ENCODE measurements around the gene DVL1.

The DVL1 gene

GRCh38 chr1:1306070-1306660, 43.1 kb downstream of the DVL1 start:
- Histone ChIP-seq H3K4me1 (ENCODE audit: insufficient read depth, low read length) (peaks cover 29% of the 10 kb centered on the region; the same call in 1 of the 2 replicates), H3K9ac (ENCODE audit: low read depth, low read length) (no peak overlapping the region; the same call in 1 of the 2 replicates)

GRCh38 chr1:1305300-1306069, 43.7 kb downstream of the DVL1 start:
- H3K9me3 ChIP-seq (ENCODE audit: control insufficient read depth, insufficient read depth, low read length), result no peaks in the 10 kb centered on the region; the same call in 1 of the 2 replicates
- peaks cover 29% of the 10 kb centered on the region; the same call in 1 of the 2 replicates for H3K4me1 ChIP-seq (ENCODE audit: insufficient read depth, low read length)
- peak overlapping the region; percentile 36; the same call in 1 of the 2 replicates for H3K9ac ChIP-seq (ENCODE audit: low read depth, low read length)
- no peaks in the 10 kb centered on the region for H3K36me3 ChIP-seq (ENCODE audit: insufficient read depth, low read length)

More at GRCh38 chr1:1306070-1306660, 43.1 kb downstream of the DVL1 start:
- Histone ChIP-seq H3K9me3 (ENCODE audit: control insufficient read depth, insufficient read depth, low read length) (no peaks in the 10 kb centered on the region; the same call in 1 of the 2 replicates), H3K36me3 (ENCODE audit: insufficient read depth, low read length) (peaks cover 3% of the 10 kb centered on the region; the same call in 1 of the 2 replicates)

- Histone ChIP-seq H3K9ac (ENCODE audit: low read depth, low read length) (peak overlapping the region; percentile 36; the same call in 1 of the 2 replicates), H3K36me3 (ENCODE audit: insufficient read depth, low read length) (no peaks in the 10 kb centered on the region), H3K4me1 (ENCODE audit: insufficient read depth, low read length) (peaks cover 29% of the 10 kb centered on the region; the same call in 1 of the 2 replicates), H3K9me3 (ENCODE audit: control insufficient read depth, insufficient read depth, low read length) (no peaks in the 10 kb centered on the region; the same call in 1 of the 2 replicates)
These were observed 44.6 kb downstream of the DVL1 start for GRCh38 chr1:1304331-1305299.

- no peak overlapping the region for H3K9ac ChIP-seq (ENCODE audit: low read depth, low read length)
- H3K4me1 ChIP-seq (ENCODE audit: insufficient read depth, low read length), result peaks cover 29% of the 10 kb centered on the region; the same call in 1 of the 2 replicates
- H3K36me3 ChIP-seq (ENCODE audit: insufficient read depth, low read length), result no peaks in the 10 kb centered on the region
- H3K9me3 ChIP-seq (ENCODE audit: control insufficient read depth, insufficient read depth, low read length), result no peaks in the 10 kb centered on the region; the same call in 1 of the 2 replicates
These were observed 45.5 kb downstream of the DVL1 start for GRCh38 chr1:1303736-1304135.

GRCh38 chr1:1302951-1303509, 46.2 kb downstream of the DVL1 start:
- Histone ChIP-seq H3K9ac (ENCODE audit: low read depth, low read length) (no peak overlapping the region), H3K36me3 (ENCODE audit: insufficient read depth, low read length) (no peaks in the 10 kb centered on the region), H3K9me3 (ENCODE audit: control insufficient read depth, insufficient read depth, low read length) (no peaks in the 10 kb centered on the region; the same call in 1 of the 2 replicates), H3K4me1 (ENCODE audit: insufficient read depth, low read length) (peaks cover 29% of the 10 kb centered on the region; the same call in 1 of the 2 replicates)

GRCh38 chr1:1302006-1302430, 47.2 kb downstream of the DVL1 start:
- Histone ChIP-seq H3K4me1 (ENCODE audit: insufficient read depth, low read length) (peaks cover 29% of the 10 kb centered on the region; the same call in 1 of the 2 replicates), H3K9ac (ENCODE audit: low read depth, low read length) (no peak overlapping the region), H3K36me3 (ENCODE audit: insufficient read depth, low read length) (no peaks in the 10 kb centered on the region), H3K9me3 (ENCODE audit: control insufficient read depth, insufficient read depth, low read length) (no peaks in the 10 kb centered on the region; the same call in 1 of the 2 replicates)

GRCh38 chr1:1300352-1300739, 48.9 kb downstream of the DVL1 start:
- peaks cover 17% of the 10 kb centered on the region; the same call in 1 of the 2 replicates for H3K4me1 ChIP-seq (ENCODE audit: insufficient read depth, low read length)
- no peaks in the 10 kb centered on the region for H3K36me3 ChIP-seq (ENCODE audit: insufficient read depth, low read length)

GRCh38 chr1:1299686-1300351, 49.4 kb downstream of the DVL1 start:
- H3K9ac ChIP-seq (ENCODE audit: low read depth, low read length), result no peak overlapping the region
- no peaks in the 10 kb centered on the region for H3K9me3 ChIP-seq (ENCODE audit: control insufficient read depth, insufficient read depth, low read length)
- H3K36me3 ChIP-seq (ENCODE audit: insufficient read depth, low read length), result no peaks in the 10 kb centered on the region
- H3K4me1 ChIP-seq (ENCODE audit: insufficient read depth, low read length), result peaks cover 13% of the 10 kb centered on the region; the same call in 1 of the 2 replicates

More at GRCh38 chr1:1300352-1300739, 48.9 kb downstream of the DVL1 start:
- Histone ChIP-seq H3K9me3 (ENCODE audit: control insufficient read depth, insufficient read depth, low read length) (no peaks in the 10 kb centered on the region), H3K9ac (ENCODE audit: low read depth, low read length) (no peak overlapping the region)

GRCh38 chr1:1298861-1299685, 50.1 kb downstream of the DVL1 start:
- Histone ChIP-seq H3K9ac (ENCODE audit: low read depth, low read length) (no peak overlapping the region), H3K4me1 (ENCODE audit: insufficient read depth, low read length) (peaks cover 8% of the 10 kb centered on the region; the same call in 1 of the 2 replicates), H3K36me3 (ENCODE audit: insufficient read depth, low read length) (no peaks in the 10 kb centered on the region), H3K9me3 (ENCODE audit: control insufficient read depth, insufficient read depth, low read length) (no peaks in the 10 kb centered on the region)

GRCh38 chr1:1297802-1298424, 51.3 kb downstream of the DVL1 start:
- H3K4me1 ChIP-seq (ENCODE audit: insufficient read depth, low read length), result peaks cover under 1% of the 10 kb centered on the region; the same call in 1 of the 2 replicates
- no peaks in the 10 kb centered on the region for H3K9me3 ChIP-seq (ENCODE audit: control insufficient read depth, insufficient read depth, low read length)
- H3K9ac ChIP-seq (ENCODE audit: low read depth, low read length), result no peak overlapping the region
- no peaks in the 10 kb centered on the region for H3K36me3 ChIP-seq (ENCODE audit: insufficient read depth, low read length)

GRCh38 chr1:1296070-1297061, 52.9 kb downstream of the DVL1 start:
- no peaks in the 10 kb centered on the region for H3K36me3 ChIP-seq (ENCODE audit: insufficient read depth, low read length)
- H3K4me1 ChIP-seq (ENCODE audit: insufficient read depth, low read length), result peaks cover 3% of the 10 kb centered on the region; the same call in 1 of the 2 replicates
- no peaks in the 10 kb centered on the region for H3K9me3 ChIP-seq (ENCODE audit: control insufficient read depth, insufficient read depth, low read length)
- H3K9ac ChIP-seq (ENCODE audit: low read depth, low read length), result no peak overlapping the region

All from ES-I3 (cell line).